OCI-LY1 (cell line): ENCODE results near the gene BRD1.
"Not testable (repeated sequence)": the region's sequence is repeated elsewhere in the genome, so short reads cannot be mapped to it uniquely, and the experiment has no call there.

Experiments
- H2AFZ ChIP-seq: fragments of 200-600 bp; sonication (generic), shearing (Covaris generic); 2 replicates; pipeline ENCODE4 v1.6.0; 2014; ENCODE audit warnings: antibody characterized with exemption, mild to moderate bottlenecking, low read length
- H3F3A ChIP-seq: fragments of 200-600 bp; sonication (generic), shearing (Covaris generic); 2 replicates; pipeline ENCODE4 v1.6.0; 2014; ENCODE audit warnings: mild to moderate bottlenecking, antibody characterized with exemption, low read length, moderate library complexity; ENCODE audit not compliant: insufficient read depth
- H3K27ac ChIP-seq: fragments of 200-600 bp; sonication (generic); 2 replicates; pipeline ENCODE4 v1.5.1; 2014; ENCODE audit warnings: low read length, mixed run types, mild to moderate bottlenecking, low read depth; ENCODE audit not compliant: poor library complexity, severe bottlenecking
- H3K27me3 ChIP-seq: fragments of 200-600 bp; sonication (generic); 2 replicates; pipeline ENCODE4 v1.6.0; 2014; ENCODE audit warnings: antibody characterized with exemption, mild to moderate bottlenecking, low read length, moderate library complexity; ENCODE audit not compliant: insufficient read depth
- H3K36me3 ChIP-seq: fragments of 200-600 bp; sonication (generic); 2 replicates; pipeline ENCODE4 v1.6.1; 2014; ENCODE audit warnings: mild to moderate bottlenecking, antibody characterized with exemption, low read length, moderate library complexity, mixed read lengths; ENCODE audit not compliant: insufficient read depth
- H3K4me1 ChIP-seq: fragments of 200-600 bp; sonication (generic); 2 replicates; pipeline ENCODE4 v1.5.1; 2014; ENCODE audit warnings: mild to moderate bottlenecking, low read length, moderate library complexity; ENCODE audit not compliant: insufficient read depth, severe bottlenecking
- H3K4me2 ChIP-seq: fragments of 200-600 bp; sonication (generic), shearing (Covaris generic); 2 replicates; pipeline ENCODE4 v1.6.1; 2014; ENCODE audit warnings: low read length
- H3K4me3 ChIP-seq: fragments of 200-600 bp; sonication (generic); 2 replicates; pipeline ENCODE4 v1.5.1; 2014; ENCODE audit warnings: low read length, low read depth, mild to moderate bottlenecking, mixed read lengths; ENCODE audit not compliant: poor library complexity, severe bottlenecking
- H3K79me2 ChIP-seq: fragments of 200-600 bp; shearing (Covaris generic); 2 replicates; pipeline ENCODE4 v1.6.1; 2016; ENCODE audit warnings: mixed run types, low read length, mixed read lengths; ENCODE audit not compliant: insufficient read depth
- H3K9ac ChIP-seq: fragments of 200-600 bp; sonication (generic), shearing (Covaris generic); 2 replicates; pipeline ENCODE4 v1.6.1; 2014; ENCODE audit warnings: mild to moderate bottlenecking, low read length, mixed read lengths
- H3K9me2 ChIP-seq: fragments of 200-600 bp; sonication (generic), shearing (Covaris generic); 2 replicates; pipeline ENCODE4 v1.6.1; 2014; ENCODE audit warnings: low read depth, mild to moderate bottlenecking, low read length, mixed read lengths
- H3K9me3 ChIP-seq: fragments of 200-600 bp; shearing (Covaris generic); 2 replicates; pipeline ENCODE4 v1.6.1; 2014; ENCODE audit warnings: low read length, mixed read lengths
- H4K20me1 ChIP-seq: fragments of 200-600 bp; sonication (generic), shearing (Covaris generic); 2 replicates; pipeline ENCODE4 v1.6.0; 2016; ENCODE audit warnings: mild to moderate bottlenecking, low read length; ENCODE audit not compliant: insufficient read depth
- CTCF ChIP-seq: fragments of 200-600 bp; sonication (generic), shearing (Covaris generic); IDR thresholded peaks from 2 replicates; pipeline ENCODE4 v1.5.1; 2017; ENCODE audit warnings: mild to moderate bottlenecking, antibody characterized with exemption, low read length, moderate library complexity, mixed read lengths
- EZH2 ChIP-seq: fragments of 200-600 bp; sonication (generic), shearing (Covaris generic); IDR thresholded peaks from 2 replicates; pipeline ENCODE4 v1.8.0; 2017; ENCODE audit warnings: borderline replicate concordance, mixed run types, mild to moderate bottlenecking, antibody characterized with exemption, low read length, moderate library complexity, mixed read lengths

The BRD1 gene

DNA sequence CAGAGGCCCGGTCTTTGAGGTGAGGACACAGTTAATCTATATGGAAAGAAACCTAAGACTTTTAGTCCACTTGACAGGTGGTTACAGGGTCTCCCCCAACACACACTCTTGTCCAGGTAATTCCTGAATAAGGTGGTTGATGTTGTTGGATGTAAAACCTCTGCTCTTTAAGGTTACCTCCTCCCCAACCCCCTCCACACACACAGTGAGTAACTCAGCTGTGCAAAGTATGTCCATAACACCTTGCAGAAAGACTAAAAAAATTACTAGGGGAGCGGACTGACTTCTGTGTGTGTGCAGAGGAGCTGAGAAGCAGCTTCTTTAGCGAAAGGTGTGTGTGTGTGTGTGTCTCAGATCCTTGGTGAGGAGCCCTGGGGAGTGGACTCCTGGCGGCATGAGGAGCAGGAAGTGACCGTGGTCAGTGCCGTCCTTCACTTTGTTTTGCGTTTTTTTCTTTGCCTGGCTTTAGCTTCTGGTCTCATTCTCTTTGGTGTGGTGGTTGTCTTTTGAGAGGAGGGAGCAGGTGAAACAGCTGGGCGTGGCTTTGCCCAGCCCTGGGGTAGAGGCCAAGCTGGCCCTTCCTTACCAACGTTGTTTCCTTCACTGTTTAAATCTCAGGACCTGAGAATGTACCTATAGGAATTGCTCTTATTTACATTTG is 27.7 kb upstream of the BRD1 start:
- Histone ChIP-seq H4K20me1 (no peaks in the 10 kb centered on the region), H3K9me2 (no peaks in the 10 kb centered on the region), H3K36me3 (peaks cover 5% of the 10 kb centered on the region; the same call in 1 of the 2 replicates), H3K27ac (peak overlapping the region; percentile 71), H3K4me2 (peak overlapping the region; percentile 83), H3K9me3 (no peaks in the 10 kb centered on the region), H3F3A (no peaks in the 10 kb centered on the region), H3K27me3 (no peaks in the 10 kb centered on the region), H3K79me2 (peaks cover 56% of the 10 kb centered on the region), H3K4me1 (peaks cover 26% of the 10 kb centered on the region), H3K4me3 (peak overlapping the region; percentile 92), H2AFZ (no peak overlapping the region), H3K9ac (peak overlapping the region; percentile 92)
- TF ChIP-seq EZH2 = no peak
- no peak for TF ChIP-seq CTCF

GRCh38 chr22:49853981-49854831 is 26.5 kb upstream of the BRD1 start:
- Histone ChIP-seq H3K9me2 (no peaks in the 10 kb centered on the region), H3K4me2 (peak overlapping the region; percentile 83), H3K4me1 (peaks cover 26% of the 10 kb centered on the region), H3K9ac (peak overlapping the region; percentile 92), H3K79me2 (peaks cover 47% of the 10 kb centered on the region), H3K4me3 (peak overlapping the region; percentile 92), H3K27ac (peak overlapping the region; percentile 71), H2AFZ (no peak overlapping the region), H3F3A (no peaks in the 10 kb centered on the region), H3K9me3 (no peaks in the 10 kb centered on the region), H4K20me1 (no peaks in the 10 kb centered on the region), H3K36me3 (peaks cover 5% of the 10 kb centered on the region; the same call in 1 of the 2 replicates), H3K27me3 (no peaks in the 10 kb centered on the region)
- TF ChIP-seq CTCF (no peak), EZH2 (no peak)

- H3K27ac ChIP-seq = peak within 1 kb of the TSS; percentile 84
Measured at GRCh38 chr22:49852898-49853894, 25.5 kb upstream of the BRD1 start, which contains the start of gene ZBED4. ZBED4 (plus strand) TSS chr22:49853844; CDS start chr22:49883663, 29,819 bp downstream.

GRCh38 chr22:49852568-49852897 is 24.9 kb upstream of the BRD1 start:
- not testable (repeated sequence) for H3K9me3 ChIP-seq, H3K27me3 ChIP-seq, H4K20me1 ChIP-seq, H3F3A ChIP-seq, H3K36me3 ChIP-seq, H3K9me2 ChIP-seq, H2AFZ ChIP-seq
- Histone ChIP-seq H3K4me2 (peak overlapping the region; percentile 90), H3K4me1 (peaks cover 26% of the 10 kb centered on the region), H3K27ac (peak overlapping the region; percentile 84), H3K9ac (peak overlapping the region; percentile 91), H3K4me3 (peak overlapping the region; percentile 72), H3K79me2 (peaks cover 31% of the 10 kb centered on the region)

More at GRCh38 chr22:49852898-49853894, 25.5 kb upstream of the BRD1 start, which contains the start of gene ZBED4:
- Histone ChIP-seq H3F3A (no peaks in the 10 kb centered on the region), H3K4me1 (peaks cover 26% of the 10 kb centered on the region), H3K4me2 (peak within 1 kb of the TSS; percentile 90), H3K27me3 (no peaks in the 10 kb centered on the region), H3K9ac (peak within 1 kb of the TSS; percentile 92), H2AFZ (no peak within 1 kb of the TSS; the same call in 1 of the 2 replicates), H3K4me3 (peak within 1 kb of the TSS; percentile 92), H4K20me1 (no peaks in the 10 kb centered on the region), H3K36me3 (no peaks in the 10 kb centered on the region), H3K9me2 (no peaks in the 10 kb centered on the region), H3K79me2 (peaks cover 37% of the 10 kb centered on the region), H3K9me3 (no peaks in the 10 kb centered on the region)
- TF ChIP-seq EZH2 (no peak), CTCF (no peak)
